HK-2 (cell line): ENCODE results near the gene MORN3.
"Not testable (repeated sequence)": the region's sequence is repeated elsewhere in the genome, so short reads cannot be mapped to it uniquely, and the experiment has no call there.

Experiments used
- DNase-seq: peaks from one replicate; pipeline ENCODE4 v3.0.0-alpha.2; 2018; ENCODE audit not compliant: unreplicated experiment

MORN3 gene

DNA sequence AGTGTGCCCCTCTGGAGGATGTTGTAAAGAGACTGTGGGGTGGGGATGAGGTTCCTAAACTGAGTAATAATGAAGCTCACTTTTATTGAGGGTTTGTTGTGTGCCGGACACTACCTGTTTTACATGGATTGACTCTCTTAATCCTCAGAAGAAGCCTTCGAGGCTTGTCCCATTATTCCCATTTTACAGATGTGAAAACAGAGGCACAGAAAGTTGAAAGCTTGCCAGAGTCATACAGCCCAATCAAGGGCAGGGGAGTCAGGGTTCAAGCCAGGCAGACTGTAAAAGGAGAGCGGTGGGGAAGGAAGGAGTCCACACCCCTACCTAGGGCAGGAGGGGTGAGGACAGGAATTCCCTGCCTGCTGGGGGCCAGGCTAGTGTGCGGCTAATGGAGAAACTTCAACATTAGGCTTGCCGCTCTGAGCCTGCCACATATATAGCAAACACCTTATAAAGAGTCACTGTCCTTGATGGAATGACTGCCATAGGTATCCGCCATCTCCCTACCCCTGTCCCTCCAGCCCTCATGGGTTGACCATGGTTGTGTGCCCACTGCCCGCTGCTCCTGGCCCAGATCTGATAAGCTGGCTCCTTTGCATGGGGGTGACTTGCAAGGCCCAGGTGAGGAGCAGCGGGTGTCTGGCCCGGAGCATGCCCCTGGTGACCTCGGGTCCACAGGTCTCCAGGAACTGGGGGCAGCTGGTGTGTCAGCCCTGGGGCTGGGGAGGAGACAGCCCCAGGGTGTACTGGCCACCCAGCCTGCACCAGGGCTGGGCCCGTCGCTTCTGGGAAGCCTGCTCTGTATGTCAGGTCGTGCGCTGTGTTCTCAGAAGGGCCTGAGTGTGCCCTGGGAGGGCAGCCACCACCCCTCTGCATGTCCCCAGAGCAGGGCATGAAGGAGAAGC lies 30.9 kb downstream of the MORN3 start:
- DNase-seq = no peak

DNA sequence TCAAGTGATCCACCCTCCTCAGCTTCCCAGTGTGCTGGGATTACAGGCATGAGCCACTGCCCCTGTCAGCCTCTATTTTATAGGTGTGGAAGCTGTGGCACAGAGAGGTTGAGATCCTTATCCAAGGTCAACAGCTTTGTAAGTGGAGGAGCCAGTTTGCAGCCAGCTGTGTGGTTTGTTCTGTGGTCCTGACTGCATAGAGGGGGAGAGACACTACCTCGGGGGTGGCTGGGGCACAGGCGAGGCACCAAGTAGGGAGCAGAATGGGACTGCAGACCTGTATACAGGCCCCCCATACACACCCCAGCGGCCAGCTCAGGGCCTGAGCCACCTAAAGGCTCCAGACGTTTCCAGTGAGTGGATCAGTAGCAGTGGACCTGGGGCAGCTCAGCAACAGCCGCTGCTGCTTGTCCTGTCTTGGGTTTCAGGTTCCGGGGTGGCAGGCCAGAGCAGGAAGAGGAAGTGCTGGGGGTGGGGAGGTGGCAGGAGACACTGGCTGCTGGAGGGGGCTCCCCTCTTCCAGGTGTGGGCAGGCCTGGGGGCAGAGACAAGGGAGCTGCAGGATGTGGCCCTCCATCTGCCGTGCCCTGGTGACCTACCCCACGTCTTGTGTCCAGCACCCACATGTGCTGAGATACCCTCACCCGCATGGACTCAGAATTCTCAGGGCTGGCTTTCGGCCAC lies 32.1 kb downstream of the MORN3 start:
- DNase-seq = no peak

- DNase-seq = no peak
These were observed 34.6 kb downstream of the MORN3 start for GRCh38 chr12:121634836-121635235.

DNA sequence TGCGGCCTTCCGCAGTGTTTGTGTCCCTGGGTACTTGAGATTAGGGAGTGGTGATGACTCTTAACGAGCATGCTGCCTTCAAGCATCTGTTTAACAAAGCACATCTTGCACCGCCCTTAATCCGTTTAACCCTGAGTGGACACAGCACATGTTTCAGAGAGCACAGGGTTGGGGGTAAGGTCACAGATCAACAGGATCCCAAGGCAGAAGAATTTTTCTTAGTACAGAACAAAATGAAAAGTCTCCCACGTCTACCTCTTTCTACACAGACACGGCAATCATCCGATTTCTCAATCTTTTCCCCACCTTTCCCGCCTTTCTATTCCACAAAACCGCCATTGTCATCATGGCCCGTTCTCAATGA lies 35.6 kb downstream of the MORN3 start:
- DNase-seq = not testable (repeated sequence)

DNA sequence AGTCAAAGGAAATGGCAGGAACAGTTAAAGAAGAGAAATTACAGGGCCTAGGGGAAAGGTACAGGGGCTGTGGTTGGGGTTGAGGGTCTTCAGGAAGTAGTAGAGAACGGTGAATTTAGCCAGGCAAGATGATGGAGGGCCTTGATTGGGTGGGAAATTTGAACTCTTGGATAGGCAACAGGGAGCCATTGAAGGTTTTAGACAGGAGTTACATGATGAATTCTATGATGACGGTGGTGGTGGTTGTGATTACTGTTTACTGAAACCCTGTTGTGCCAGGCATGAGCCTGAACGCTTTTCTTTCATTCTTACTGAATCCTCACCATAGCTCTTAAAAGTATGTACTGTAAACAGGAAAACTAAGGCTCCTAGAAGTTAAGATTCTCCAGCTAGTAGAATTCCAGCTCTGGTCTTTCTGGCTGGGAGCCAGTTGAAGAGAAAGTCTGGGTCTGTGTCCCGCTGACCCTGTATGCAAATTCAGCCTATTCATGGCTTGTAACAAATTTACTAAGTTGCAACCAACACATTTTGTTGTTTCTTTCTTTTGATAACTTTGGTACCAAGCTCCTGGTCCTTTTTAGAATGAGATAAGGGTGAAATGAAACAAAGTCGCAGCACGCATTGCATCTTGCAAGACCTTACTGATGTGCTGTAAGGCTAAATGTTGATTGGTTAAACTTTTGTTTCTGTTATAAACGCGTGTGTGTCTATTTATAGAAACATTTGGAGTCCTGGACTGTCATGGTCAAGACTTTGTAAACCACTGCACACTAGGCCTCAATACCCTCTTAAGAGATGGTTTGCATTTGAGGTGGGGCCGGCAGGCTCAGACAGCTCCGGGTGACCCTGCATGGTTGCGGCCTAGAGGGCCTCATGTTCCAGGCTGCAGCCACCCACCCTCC lies 37.1 kb downstream of the MORN3 start:
- no peak for DNase-seq

DNA sequence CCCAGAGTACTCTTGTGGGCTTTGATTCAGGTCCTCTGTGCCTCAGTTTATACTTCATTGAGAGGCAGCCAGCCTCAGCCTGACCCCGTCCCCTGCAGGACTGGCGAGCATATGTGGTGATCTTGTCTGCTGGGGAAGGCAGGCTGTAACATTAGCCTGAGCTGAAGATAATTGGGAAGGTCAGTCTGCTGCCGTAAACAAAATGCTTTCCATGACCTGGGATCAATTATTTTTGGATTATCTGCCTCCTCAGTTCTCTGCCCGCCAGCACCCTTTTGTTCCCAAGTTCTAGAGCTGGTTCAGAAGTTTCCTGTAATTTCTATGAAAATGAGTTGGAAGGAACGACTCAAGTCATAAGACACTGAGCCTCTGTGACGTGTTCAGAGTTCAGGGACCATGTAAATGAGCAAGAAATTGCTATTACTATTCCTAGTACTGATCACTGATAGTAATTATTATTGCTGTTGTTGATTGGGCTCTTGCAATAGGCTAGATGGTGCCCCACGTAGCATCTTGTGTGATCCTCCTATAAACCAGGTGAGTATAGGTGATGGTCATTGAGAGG lies 38.6 kb downstream of the MORN3 start:
- no peak for DNase-seq

DNA sequence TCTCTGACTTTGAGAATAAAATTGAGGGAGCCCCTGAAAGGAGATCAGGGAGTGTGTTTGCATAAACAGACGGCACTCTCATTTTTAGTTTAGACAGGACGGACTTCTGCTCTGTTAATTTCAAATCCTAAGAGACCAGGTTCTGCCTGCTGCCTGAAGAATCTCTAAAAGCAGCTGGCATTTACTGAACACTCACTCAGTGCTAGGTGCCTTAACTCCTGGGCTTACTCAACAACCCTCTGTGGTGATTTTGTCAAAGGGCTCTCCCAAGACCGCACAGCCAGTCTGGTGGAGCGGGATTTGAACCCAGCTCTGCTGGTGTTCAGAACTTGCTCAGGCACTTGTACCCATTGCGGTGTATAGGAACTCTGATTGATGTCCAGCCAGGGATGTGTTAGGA lies 40.9 kb downstream of the MORN3 start:
- DNase-seq = no peak

- no peak for DNase-seq
These were observed 41.4 kb downstream of the MORN3 start for GRCh38 chr12:121628037-121628436.

- DNase-seq = peak; percentile 83
These were observed 42.4 kb downstream of the MORN3 start for GRCh38 chr12:121626853-121627640.

- peak; percentile 97 for DNase-seq
These were observed 43.2 kb downstream of the MORN3 start, which contains the start of gene ORAI1 for GRCh38 chr12:121626087-121626852. TSS of gene ORAI1 (plus strand) at chr12:121626530.

GRCh38 chr12:121620333-121620891 lies 49.0 kb downstream of the MORN3 start:
- DNase-seq = no peak

GRCh38 chr12:121618659-121619233 lies 50.7 kb downstream of the MORN3 start:
- no peak for DNase-seq

GRCh38 chr12:121614872-121615467 lies 54.5 kb downstream of the MORN3 start:
- DNase-seq = no peak

GRCh38 chr12:121613462-121613861 lies 56.0 kb downstream of the MORN3 start:
- no peak for DNase-seq

- no peak for DNase-seq
These were observed 58.1 kb downstream of the MORN3 start for GRCh38 chr12:121611306-121611705.

DNA sequence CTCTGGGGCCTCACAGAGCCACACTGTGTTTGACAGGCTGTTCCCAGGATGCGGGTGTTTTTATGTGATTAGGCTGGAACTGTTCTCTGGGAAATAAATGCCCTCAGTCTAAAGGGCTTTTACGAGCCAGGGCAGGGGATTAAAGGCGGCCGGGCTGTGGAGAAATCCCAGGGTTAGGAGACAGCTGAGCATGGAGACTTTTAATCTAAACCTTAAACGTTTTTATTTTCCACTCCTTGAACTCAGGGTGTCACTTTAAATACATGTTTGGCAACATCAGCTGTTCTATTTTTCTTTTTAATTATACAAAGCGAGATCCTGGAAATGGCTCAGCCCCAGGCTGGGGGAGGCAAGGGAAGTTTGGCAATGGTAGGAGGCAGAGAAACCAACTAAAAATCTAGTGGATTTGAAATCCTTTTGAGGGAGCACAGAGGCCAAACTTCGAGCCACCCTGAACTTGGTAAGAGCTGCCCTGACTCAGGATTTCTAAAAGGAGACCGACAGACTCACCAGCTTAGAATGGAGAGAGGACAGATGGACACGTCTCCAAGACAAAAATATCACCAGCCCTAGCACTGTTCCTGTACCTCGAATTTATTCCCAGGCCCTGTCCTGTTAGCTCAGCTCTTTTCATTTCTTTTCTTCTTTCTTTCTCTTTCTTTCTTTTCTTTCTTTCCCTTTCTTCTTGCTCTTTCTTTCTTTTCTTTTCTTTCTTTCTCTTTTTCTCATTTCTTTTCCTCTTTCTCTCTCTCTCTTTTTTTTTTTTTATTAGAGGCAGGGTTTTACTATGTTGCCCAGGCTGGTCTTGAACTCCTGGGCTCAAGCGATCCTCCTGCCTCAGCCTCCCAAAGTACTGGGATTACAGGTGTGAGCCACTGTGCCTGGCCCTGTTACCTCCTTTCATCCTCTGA lies 59.0 kb downstream of the MORN3 start:
- no peak for DNase-seq

- no peak for DNase-seq
These were observed 61.2 kb downstream of the MORN3 start for GRCh38 chr12:121608301-121608700.

DNA sequence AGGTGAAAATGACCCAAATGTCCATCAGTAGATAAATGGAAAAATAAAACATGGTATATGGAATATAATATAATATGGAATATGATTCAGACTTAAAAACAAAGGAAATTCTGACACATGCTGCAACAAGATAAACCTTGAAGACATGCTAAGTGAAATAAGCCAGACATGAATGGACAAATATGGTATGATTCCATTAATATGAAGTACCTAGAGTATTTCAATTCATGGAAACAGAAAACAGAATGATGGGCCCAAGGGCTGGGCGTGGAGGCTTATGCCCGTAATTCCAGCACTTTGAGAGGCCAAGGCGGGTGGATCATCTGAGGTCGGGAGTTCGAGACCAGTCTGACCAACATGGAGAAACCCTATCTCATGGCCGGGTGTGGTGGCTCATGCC lies 65.9 kb downstream of the MORN3 start:
- DNase-seq = no peak
